HG03439 (cell line): ENCODE results near the gene TECTA.
A peak's percentile ranks its signal among the peaks of the same experiment; 100 is the strongest.

Source experiments
- ATAC-seq: cut with Tn5 transposase; IDR thresholded peaks from one replicate; pipeline ENCODE4 v1.9.1; 2021; ENCODE audit warnings: mild to moderate bottlenecking, moderate library complexity; ENCODE audit not compliant: unreplicated experiment

TECTA gene, protein sequence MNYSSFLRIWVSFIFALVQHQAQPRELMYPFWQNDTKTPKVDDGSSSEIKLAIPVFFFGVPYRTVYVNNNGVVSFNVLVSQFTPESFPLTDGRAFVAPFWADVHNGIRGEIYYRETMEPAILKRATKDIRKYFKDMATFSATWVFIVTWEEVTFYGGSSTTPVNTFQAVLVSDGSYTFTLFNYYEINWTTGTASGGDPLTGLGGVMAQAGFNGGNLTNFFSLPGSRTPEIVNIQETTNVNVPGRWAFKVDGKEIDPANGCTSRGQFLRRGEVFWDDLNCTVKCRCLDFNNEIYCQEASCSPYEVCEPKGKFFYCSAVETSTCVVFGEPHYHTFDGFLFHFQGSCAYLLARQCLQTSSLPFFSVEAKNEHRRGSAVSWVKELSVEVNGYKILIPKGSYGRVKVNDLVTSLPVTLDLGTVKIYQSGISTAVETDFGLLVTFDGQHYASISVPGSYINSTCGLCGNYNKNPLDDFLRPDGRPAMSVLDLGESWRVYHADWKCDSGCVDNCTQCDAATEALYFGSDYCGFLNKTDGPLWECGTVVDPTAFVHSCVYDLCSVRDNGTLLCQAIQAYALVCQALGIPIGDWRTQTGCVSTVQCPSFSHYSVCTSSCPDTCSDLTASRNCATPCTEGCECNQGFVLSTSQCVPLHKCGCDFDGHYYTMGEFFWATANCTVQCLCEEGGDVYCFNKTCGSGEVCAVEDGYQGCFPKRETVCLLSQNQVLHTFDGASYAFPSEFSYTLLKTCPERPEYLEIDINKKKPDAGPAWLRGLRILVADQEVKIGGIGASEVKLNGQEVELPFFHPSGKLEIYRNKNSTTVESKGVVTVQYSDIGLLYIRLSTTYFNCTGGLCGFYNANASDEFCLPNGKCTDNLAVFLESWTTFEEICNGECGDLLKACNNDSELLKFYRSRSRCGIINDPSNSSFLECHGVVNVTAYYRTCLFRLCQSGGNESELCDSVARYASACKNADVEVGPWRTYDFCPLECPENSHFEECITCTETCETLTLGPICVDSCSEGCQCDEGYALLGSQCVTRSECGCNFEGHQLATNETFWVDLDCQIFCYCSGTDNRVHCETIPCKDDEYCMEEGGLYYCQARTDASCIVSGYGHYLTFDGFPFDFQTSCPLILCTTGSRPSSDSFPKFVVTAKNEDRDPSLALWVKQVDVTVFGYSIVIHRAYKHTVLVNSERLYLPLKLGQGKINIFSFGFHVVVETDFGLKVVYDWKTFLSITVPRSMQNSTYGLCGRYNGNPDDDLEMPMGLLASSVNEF (N-terminal part only)

DNA sequence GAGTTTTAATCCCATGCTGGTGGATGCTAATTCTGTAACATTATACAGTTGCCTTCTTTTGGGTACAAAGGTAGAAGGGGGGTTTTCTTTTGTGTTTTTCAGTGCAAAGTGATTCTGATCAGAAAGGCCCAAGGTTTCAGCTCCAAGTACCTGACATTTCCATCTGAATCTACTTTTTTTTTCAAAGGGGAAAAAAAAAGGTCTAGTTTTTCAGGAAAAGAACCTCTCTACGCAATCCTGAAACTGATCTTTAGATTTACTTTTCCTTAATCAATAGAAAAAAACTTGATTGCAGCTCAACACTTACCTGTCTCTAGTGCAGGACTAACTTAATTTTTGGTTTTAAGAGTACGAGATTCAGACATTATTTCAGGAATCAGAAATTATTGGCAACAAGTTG, at the start of gene TECTA:
TECTA (plus strand) TSS at position 301 of the 400 bp plus-strand sequence. CDS start 1,423 bp downstream, outside the sequence.
- ATAC-seq = no peak

DNA sequence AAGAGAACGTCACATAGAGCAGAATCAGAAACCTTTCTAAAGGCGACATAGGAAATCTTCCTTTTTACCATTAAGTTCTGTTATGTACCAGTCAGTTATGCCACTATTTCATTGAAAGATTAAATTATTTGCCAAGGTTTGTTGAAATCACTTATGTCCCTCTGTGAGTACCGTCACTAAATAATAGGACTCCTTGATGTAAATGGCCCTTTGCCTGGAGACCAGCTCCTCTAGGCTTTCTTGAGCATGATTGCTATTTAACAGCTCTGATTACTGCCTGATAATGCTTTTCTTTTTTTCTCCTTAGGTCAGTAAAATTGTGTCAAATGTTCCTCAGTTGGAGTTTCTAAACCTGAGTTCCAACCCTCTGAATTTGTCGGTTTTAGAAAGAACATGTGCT, 47.8 kb upstream of the TECTA start:
- ATAC-seq = no peak

DNA sequence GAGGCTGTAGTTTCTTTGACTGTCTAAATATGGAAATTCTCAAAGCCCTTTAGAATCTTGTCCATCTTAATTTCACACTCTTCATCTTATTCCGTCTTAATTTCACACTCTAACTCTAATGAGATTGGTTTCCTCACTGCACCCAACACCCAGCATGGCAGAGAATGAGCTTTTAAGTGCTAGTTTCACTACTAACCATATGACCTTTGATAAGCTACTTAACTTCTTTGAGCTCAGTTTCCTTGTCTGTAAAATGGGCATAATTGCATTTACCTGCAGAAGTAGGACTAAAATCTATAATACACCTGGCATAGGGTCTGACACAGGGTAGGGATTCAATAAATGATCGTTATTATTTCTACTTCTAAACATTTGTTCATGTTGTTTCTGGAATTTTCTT, 46.8 kb upstream of the TECTA start:
- no peak for ATAC-seq

DNA sequence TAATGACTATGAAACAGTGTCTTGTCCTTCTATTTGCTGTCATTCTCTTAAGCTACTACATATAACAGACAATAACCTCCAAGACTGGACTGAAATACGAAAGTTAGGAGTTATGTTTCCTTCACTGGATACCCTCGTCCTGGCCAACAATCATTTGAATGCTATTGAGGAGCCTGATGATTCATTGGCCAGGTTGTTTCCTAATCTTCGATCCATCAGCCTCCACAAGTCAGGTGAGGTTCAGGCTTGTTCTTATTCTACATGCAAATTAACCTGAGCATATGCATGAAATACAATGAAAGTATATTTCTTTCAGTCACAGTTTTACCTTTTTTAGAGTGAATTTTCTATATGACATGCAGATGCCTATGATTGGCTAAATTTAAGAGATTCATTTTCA, 46.0 kb upstream of the TECTA start:
- ATAC-seq = no peak

DNA sequence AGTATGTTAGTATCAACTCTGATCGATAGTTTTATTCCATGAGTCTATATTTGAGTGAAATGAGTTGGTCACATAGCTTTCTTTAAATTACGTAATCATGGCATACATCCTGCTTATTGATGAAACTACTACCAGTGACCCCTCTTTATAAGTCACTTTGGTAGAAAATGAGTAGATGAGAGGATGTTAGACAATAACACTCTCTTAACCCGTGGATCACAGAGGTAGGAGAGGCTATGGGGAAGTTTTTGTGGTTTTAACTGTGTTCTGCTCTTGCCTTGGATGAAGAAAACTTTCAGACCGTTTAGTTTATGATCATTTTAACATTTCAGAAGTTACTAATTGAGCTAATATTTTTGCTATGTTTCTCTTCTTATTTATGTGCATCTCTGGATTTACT, 43.1 kb upstream of the TECTA start:
- no peak for ATAC-seq

DNA sequence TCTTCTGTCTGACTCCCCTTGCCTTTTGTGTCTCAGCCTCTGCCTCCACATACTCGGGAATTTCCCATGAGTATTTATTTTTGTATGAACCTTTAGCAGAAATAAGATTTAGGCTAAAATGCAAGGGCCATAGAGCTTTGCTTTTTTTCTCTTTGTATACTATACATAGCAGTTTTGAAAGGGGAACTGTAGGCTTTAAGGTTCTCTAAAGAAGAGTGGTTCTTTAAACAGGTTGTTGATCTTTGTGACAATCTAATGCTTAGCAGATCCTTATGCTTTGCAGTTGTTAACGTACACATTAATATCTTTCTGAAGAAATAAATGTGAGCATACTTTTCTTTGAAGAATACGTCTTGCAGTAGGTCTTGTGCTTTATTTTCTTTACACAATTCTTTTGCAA, 42.1 kb upstream of the TECTA start:
- ATAC-seq = no peak

DNA sequence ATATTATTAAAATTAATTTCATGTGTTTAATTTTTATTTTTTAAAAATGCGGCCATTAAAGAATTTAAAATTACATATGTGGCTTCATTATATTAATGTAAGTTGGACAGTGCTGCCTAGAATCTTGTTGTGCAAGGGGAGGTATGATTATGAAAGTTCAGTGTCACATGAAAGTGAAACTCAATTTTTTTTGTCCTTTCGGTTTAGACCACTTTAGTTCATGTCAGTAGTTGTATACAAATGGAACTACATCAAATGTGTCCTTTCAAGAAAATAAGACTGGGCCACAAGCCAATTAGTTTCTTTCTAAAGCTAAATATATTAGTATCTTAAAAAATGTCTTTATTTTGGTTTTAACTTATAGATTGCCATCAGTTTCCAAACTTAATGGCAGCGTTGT, 41.4 kb upstream of the TECTA start:
- ATAC-seq = peak; percentile 97

DNA sequence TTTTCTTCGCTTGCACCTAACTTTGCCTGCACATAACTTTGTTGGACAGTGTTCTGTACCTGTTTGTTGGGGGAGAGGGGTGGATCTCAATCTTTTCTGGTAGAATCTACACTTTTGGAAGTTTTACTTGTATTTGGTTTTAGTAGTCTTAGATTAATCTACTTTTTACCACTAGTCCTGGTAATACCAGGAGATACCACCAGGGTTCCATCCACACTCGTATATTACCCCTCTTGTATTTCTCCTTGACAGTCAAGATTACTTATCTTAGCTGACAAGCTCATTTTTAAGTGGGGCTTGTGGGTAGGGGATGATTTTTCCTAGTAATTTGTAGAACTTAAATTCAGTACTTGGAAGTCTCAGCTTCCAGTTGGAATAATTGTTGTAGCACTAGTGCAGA, 37.3 kb upstream of the TECTA start:
- no peak for ATAC-seq

DNA sequence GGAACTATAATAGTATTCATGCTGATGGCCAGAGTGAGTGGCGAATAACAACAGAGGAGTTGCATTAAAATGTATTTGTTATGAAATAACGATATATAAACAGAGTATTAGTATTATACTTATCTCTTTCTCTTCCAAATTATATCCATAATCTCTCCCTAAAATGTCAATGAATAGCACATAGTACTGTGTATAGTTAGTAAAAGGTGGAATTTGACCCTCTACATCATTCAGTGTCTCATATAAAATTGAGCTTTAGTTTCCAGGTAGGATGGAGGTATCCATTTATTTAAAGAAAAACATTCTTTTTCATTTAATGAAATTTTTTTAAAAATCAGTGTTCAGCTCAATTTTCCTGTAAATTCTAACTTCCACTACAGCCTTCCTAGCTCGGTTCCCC, 34.4 kb upstream of the TECTA start:
- ATAC-seq = no peak

DNA sequence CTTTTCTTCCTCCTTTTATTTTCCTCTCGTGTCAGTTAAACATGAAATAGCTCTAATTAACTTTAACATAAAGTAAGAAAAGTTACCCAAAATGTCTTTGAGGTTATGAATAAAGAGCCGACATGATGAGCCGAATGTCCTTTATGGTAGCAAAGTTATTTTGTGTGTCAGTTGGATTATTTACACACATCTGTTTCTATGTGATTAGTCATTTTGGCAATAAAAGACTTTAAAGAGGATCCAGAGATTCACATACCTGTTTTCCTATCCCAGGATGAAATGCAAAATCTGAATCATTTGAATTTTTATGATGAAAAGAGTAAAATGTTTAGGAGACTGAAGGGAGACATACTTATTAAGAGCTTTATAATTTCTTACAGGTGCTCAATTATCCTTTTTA, 34.0 kb upstream of the TECTA start:
- ATAC-seq = no peak

DNA sequence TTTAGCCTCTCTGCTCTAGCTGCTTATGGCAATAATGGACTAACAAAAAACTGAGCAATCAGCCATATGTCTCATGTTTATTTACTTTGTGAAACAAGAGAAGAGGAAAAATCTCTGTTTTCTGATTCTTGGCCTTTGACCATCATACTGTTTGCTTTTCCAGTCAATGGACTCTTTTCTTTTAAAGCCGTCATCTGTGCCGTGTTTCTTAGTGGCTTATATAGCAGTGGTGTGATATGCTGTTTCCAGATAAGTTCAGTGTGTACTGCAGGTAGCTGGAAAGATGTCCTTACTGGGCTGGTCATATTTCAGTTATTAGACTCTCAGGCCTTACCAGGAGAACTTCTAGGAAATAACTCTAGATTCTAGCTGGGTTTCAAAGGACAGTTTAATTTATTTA, 33.6 kb upstream of the TECTA start:
- ATAC-seq = no peak

DNA sequence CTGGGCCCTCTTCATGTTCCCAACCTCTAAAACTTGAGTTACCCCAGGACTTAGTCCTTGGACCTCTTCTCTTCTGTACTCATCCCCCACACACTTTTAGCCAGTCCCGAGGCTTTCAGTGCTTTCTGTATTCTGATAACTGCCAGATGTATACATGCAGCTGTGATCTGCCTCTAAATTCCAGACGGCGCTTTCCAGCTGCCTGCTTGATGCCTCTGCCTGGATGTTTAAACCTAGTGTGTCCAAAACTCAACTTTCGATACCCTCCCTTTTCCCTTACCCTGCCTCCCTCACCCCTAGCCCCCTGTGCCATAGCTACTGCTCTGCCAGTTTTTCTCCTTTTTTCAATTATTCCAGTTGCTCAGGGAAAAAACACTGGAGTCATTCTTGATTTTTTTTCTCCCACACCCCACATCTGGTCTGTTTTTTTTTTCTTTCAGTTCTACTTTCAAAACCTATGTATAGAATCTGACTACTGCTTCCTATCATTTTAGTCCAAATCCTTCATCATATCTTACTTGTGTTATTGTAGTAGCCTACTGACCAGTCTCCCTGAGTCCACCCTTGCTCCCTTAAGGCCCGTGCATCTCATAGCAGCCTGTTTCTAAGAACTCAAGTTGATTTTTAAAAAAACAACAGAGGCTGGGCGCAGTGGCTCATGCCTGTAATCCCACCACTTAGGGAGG, 32.9 kb upstream of the TECTA start:
- no peak for ATAC-seq

DNA sequence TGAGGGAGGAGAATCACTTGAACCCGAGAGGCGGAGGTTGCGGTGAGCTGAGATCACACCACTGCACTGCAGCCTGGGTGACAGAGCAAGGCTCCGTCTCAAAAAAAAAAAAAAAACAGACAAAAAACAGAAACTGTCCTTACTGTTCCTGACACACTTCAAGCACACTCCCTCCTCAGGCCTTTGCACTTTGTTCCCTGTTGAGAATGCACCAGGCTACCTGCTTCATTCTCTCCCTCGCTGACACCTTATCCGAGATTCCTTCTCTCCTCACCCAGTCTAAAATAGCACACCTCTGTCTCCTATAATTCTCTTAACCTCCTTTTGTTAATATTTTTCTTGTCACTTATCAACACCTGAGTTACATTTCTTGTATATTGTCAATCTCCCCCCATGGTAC, 32.3 kb upstream of the TECTA start:
- no peak for ATAC-seq

DNA sequence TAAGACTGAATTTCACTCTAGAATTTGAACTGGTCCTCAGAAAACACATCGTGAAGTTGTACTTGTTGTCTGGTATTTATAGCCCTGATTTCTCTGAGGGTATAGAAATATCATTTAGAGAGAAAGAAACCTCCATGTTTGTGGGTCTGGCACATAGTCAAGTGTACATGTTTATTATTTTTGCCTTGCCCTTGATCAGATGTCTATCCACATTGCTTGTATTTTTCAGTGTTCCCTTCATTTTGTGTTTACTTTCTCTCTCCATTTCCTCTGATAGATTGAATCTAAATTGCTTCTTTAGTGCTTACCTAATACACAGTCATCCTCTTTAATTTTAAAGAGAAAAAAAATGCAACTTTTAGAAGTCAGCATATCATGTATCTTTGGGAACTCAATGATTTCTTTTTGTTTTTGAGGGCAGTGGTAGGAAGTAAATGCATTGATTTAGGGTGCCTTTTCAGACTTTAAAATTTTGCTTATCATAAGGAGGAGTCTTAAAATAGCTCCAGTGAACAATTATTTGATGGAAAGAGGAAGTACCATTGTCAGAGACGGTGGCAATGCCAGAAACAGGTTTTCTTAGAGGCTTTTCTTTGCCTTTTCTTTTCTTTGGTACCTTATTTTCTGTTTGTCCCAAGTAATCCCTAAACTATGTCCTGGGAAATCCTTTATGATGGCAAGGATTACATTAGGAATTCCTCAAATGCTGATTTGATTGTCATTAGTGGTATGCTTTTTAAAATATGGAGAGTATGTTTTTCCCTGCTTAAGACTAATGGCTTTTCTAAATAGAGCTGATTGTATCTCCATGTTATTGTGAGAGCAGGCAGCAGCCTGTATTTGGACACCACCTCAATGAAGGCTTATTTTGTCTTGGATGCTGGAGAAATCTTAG, 29.8 kb upstream of the TECTA start:
- no peak for ATAC-seq

DNA sequence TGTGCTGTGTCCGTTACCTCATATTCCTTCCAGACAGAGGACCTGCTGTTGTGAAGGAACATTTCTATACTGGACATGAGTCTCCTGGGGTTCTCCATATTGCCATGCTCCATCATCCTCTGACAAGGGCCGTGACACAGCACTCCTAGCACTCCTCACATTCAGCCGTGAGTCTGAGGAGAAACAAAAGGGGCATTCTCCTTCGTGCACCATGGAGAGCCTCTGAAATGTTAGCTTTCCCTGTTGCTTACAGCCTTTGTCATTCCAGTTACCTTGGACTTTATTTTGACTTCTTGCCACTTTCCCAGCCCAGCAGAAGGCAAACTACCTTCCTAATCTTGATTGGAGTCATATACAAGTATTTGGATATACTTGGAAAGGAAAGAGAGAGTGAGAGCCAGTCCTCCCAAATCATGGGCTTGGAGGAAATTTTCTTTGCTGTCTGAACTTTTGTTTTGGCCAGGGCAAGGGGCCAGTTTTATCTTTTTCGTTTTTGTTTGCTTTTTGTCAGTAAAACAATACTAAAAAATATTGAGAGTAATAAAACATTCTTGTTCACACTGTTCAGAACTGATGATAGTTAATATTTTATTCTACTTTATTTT, 29.1 kb upstream of the TECTA start:
- ATAC-seq = no peak

DNA sequence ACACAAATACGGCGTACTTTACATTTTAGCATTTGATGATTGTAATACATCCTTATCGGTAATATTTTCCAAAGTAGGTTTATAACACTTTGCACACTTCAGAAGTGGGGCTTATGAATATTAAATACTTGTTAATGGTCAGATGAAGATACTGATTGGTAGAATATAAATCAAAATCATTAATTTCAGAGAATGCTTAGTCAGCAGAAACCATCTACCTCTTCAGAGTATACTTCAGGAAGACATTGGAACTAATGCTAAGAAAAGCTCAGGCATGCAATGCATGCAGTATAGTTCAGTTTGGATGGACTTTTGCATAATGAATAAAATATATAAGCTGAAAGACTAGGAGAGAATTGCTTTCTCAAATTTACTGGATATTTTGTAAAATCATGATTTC, 19.7 kb upstream of the TECTA start:
- no peak for ATAC-seq

DNA sequence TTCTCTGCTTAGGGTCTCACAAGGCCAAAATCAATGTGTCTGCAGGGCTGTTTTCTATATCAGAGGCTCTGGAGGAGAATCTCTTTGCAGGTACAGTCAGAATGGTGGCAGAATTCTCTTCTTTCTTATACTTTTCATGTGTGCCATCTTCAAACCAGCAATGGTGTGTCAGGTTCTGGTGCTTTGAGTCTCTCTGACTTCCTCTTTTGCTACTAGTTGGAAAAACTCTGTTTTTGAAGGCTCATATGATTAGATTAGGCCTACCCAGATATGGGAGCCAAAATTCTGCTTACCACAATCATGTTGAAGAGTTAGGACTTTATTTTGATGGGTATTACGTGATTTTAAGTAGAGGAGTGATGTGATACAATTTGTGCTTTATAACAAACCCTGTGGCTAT, 18.8 kb upstream of the TECTA start:
- no peak for ATAC-seq

DNA sequence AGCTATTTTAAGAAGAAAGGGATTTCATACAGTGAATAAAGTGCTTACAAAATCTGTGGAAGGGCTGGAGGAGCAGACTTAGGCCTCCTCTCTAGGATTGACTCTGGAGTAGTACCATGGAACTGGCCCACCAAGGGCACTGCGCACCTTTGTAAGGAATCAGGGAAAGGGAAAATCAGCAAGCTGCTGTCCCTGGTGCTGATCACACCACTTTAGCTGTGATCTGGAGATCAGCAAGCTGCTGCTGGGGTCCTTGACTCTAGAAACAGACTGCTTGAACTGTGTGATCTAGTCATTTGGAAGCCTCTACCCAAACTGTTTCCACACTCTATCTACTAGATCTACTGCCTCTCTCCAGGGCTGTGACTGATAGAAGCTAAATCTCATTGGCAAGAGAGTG, 18.4 kb upstream of the TECTA start:
- no peak for ATAC-seq

DNA sequence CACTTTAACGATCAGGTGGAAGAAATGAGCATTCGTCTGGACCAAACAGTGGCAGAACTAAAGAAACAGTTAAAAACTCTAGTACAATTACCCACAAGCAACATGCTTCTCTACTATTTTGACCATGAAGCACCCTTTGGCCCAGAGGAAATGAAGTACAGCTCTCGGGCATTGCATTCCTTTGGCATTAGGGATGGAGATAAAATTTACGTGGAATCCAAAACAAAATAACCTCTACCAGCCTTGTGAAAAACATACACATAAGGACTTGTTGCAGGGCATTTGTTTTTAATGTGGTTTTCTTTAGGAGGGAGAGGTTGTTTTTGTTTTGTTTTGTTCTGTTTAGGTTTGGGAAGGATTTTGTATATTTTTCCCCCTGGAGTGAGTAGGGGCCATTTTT, 14.2 kb upstream of the TECTA start:
- no peak for ATAC-seq
